ENCODE data around the gene EXD3.

The EXD3 gene

GRCh38 chr9:137457406-137458193 is 34.6 kb upstream of the EXD3 start:
- TF ChIP-seq, protein P1, sequence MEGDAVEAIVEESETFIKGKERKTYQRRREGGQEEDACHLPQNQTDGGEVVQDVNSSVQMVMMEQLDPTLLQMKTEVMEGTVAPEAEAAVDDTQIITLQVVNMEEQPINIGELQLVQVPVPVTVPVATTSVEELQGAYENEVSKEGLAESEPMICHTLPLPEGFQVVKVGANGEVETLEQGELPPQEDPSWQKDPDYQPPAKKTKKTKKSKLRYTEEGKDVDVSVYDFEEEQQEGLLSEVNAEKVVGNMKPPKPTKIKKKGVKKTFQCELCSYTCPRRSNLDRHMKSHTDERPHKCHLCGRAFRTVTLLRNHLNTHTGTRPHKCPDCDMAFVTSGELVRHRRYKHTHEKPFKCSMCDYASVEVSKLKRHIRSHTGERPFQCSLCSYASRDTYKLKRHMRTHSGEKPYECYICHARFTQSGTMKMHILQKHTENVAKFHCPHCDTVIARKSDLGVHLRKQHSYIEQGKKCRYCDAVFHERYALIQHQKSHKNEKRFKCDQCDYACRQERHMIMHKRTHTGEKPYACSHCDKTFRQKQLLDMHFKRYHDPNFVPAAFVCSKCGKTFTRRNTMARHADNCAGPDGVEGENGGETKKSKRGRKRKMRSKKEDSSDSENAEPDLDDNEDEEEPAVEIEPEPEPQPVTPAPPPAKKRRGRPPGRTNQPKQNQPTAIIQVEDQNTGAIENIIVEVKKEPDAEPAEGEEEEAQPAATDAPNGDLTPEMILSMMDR (IDR thresholded peaks at IDR 0.05; ENCODE audit: low read depth, low read length, missing control alignments), result no peak
- H3K4me3 ChIP-seq (ENCODE audit: low read depth, low read length), result peak overlapping the region; percentile 77
- DNase-seq (ENCODE audit: low read depth), result no peak

DNA sequence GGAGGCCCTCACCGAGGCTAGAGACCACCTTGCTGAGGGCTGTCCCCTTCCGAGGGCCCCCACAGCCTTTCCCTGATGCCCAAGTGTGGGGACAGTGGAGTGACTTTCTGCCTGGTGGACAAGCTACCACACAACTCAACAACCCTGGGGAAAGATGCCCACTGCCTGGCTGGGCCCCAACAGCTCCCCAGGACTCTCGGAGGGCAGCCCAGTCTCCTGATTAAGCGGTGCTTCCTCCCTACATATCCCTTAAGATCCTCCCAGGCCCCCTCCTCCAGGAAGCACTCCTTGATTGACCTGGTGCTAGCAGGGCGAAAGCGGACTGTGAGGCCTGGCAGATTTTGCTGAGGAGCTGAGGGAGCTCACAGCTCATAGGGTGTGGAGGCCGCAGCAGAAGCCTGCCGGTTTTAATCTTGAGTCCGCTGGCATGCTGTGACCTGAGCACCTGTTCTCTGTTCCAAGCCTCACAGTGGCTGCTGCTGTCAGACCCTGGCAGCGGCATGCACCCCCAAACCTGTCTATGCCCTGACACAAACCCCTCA is 34.0 kb upstream of the EXD3 start:
- DNase-seq (ENCODE audit: low read depth), result no peak
- no peak overlapping the region for H3K4me3 ChIP-seq (ENCODE audit: low read depth, low read length)
- TF ChIP-seq, protein P1 (IDR thresholded peaks at IDR 0.05; ENCODE audit: low read depth, low read length, missing control alignments), result no peak

- DNase-seq (ENCODE audit: low read depth), result no peak
- TF ChIP-seq, protein P1 (IDR thresholded peaks at IDR 0.05; ENCODE audit: low read depth, low read length, missing control alignments), result no peak
- H3K4me3 ChIP-seq (ENCODE audit: low read depth, low read length), result no peak overlapping the region
Observed at GRCh38 chr9:137456061-137456863, 33.3 kb upstream of the EXD3 start.

DNA sequence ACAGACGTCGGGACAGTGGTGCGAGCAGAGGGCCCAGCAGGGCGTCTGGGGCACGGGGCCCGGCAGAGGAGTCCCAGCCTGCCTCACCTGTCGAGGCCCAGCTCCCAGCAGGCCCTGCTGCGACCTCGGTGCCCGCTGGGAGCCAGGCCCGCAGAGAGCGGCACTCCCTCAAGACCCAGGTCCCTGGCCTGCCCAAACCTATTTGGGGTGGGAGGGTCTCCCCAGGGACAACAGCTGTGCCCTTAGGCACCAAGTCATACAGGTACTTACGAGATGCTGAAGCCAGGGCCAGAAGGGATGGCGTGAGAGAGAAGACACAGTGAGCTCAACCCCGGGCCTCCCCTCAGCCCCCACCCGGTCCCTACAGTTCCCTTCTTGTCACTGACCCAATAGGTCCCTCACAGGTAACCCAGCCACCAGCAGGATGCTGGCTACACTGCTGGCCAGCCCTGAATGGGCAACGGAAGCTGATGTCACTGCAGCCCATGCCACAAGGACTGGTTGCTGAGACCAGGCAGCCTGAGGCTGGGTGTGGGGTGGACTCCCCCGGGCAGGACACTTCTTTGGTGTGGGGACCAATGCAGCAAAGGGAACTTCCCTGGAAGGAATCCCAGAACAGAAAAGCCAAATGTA is 32.5 kb upstream of the EXD3 start:
- TF ChIP-seq, protein P1 (IDR thresholded peaks at IDR 0.05; ENCODE audit: low read depth, low read length, missing control alignments), result no peak
- no peak for DNase-seq (ENCODE audit: low read depth)
- H3K4me3 ChIP-seq (ENCODE audit: low read depth, low read length), result no peak overlapping the region

DNA sequence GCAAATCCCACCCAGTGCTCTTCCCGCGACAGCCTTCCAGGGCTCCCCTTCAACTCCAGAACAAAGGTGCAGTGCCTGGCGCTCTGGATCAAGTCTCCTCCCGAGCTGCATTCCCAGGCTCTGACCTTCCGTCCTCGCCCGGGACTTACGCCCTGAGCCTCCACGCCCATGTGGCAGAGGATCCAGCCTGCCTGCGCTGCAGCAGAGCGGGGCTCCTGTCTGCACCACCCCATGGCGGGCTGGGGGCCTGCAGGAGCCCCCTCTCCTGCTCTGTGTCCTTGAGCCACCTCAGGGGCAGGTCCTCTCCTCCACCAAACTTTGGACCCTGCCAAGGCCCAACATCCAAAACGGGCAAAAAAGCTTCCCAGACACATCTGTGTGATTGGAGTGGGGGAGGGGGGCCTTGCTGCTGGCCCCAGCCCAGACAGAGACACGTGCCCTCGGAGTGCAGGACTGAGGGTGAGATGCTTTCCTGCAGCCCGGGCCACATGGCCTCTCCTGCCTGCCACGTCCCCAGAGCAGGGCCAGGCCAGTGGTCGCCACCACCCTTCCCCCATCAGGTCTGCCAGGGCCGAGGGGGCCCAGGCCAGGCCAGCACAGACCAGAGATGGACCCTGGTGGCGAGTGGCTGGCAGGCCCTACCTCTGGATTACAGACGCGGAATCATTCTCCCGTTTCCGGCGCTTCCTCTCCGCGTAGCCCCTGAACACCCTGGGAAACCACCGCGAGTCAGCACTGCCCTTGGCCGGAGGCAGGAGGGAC is 31.8 kb upstream of the EXD3 start:
- no peak for DNase-seq (ENCODE audit: low read depth)
- TF ChIP-seq, protein P1 (IDR thresholded peaks at IDR 0.05; ENCODE audit: low read depth, low read length, missing control alignments), result no peak
- peak overlapping the region; percentile 65 for H3K4me3 ChIP-seq (ENCODE audit: low read depth, low read length)

- H3K4me3 ChIP-seq (ENCODE audit: low read depth, low read length), result peak overlapping the region; percentile 65
- TF ChIP-seq, protein P1 (IDR thresholded peaks at IDR 0.05; ENCODE audit: low read depth, low read length, missing control alignments), result no peak
- no peak for DNase-seq (ENCODE audit: low read depth)
Observed at GRCh38 chr9:137454145-137454596, 31.2 kb upstream of the EXD3 start.
